NCI-H1417 treated with DMSO at 0.1 percent for 48 hours (cell line): Measurements from ENCODE around the gene COX7A1.

ENCODE experiments used
- DNase-seq: peaks from one replicate; lab custom pipeline; 2025; lab: John Stamatoyannopoulos, UW

COX7A1 gene

GRCh38 chr19:36111200-36111539, 41.1 kb downstream of the COX7A1 start:
- no peak for DNase-seq

GRCh38 chr19:36110487-36111199, 41.6 kb downstream of the COX7A1 start, which contains the start of gene OVOL3:
Gene OVOL3, plus strand, starts transcription at chr19:36111143. Its CDS starts 60 bp downstream, at chr19:36111203.
- no peak for DNase-seq

- DNase-seq: no peak
Measured at GRCh38 chr19:36108684-36109083, 43.6 kb downstream of the COX7A1 start.

GRCh38 chr19:36106991-36107390, 45.3 kb downstream of the COX7A1 start:
- no peak for DNase-seq

GRCh38 chr19:36106441-36106840, 45.8 kb downstream of the COX7A1 start:
- no peak for DNase-seq

- DNase-seq: no peak
Measured at GRCh38 chr19:36103842-36104552, 48.2 kb downstream of the COX7A1 start.

- no peak for DNase-seq
Measured at GRCh38 chr19:36103040-36103626, 49.1 kb downstream of the COX7A1 start.

GRCh38 chr19:36101550-36102327, 50.5 kb downstream of the COX7A1 start:
- no peak for DNase-seq
